GM21367 (cell line): ENCODE results near the gene EZH1.

Experiments
- ATAC-seq: cut with Tn5 transposase; IDR thresholded peaks from one replicate; pipeline ENCODE4 v1.9.1; 2021; ENCODE audit not compliant: unreplicated experiment

EZH1 gene

DNA sequence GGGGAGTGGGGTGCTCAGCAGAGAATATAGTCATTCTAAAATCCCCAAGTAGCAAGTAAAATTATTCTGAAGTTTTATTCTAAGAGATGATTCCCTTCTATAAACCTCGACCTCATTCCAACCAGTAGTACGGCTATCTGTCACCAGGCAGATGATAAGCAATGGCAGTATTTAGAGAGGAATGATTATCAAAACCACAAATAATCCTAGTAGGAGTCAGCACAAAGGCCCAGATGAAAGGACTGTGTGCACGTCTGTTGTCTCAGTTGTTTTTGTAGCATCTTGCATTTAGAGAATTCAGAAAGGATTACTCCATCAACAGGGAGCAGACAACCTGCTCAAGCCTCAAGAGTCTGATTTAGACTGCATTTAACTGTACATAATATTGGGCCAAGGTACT is 21.2 kb downstream of the EZH1 start:
- no peak for ATAC-seq

GRCh38 chr17:42720996-42721583 is 23.8 kb downstream of the EZH1 start:
- no peak for ATAC-seq

GRCh38 chr17:42709561-42709960 is 35.3 kb downstream of the EZH1 start:
- ATAC-seq, result no peak

GRCh38 chr17:42708588-42708987 is 36.3 kb downstream of the EZH1 start:
- no peak for ATAC-seq

DNA sequence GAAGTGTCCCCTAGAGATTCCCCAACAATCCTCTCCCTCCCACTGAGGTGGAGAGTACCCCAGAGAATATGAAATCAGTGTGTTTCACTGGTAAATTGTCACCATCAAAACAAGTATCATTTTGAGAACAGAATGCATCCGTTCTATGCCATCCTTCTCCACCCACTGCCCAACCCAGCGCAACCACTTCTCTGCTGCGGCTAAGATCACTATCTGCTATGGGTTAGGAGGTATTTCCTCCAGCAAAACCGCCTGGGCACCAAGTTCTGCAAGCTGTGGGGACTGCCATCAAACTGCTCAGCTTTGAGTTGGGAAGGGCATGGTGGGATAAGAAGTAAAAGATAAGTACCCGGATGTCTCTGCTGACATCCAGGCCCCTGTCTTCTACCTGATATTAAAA is 38.1 kb downstream of the EZH1 start:
- ATAC-seq, result no peak

DNA sequence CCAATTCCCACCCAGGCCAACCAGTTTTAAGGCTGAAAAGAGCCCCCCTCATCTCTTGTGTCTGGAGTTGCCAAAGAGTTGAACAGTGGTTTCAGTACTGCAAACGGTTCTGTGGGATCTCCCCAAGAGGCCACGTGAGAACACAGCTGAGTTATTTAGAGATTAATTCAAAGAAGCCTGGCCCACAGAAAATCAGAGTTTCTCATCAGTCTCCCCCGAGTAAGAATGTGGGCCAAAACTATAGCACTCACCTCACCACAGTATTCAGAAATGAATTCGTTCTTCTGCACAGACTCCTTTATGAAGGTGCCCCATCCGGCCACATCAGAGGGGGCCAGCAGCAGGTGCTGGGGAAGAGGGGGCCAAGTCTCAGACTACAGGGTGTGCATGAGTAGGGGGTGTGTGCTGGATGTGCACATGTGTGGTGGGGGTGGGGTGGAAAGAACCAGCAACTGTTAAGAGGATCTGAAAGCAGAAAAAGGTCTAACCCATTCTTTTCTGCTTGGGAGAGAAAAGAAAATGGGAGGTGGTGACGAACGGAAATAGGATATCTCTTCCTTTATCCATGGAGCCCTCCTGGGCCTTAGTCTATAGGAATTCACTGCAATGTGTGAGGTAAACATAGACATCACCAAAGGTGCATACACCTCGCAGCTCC is 39.9 kb downstream of the EZH1 start:
- peak; percentile 68 for ATAC-seq

GRCh38 chr17:42704490-42704836 is 40.4 kb downstream of the EZH1 start:
- no peak for ATAC-seq

- ATAC-seq, result no peak
Measured at GRCh38 chr17:42702446-42702845, 42.4 kb downstream of the EZH1 start.

GRCh38 chr17:42700586-42701289 is 44.1 kb downstream of the EZH1 start:
- no peak for ATAC-seq

GRCh38 chr17:42699415-42699740 is 45.5 kb downstream of the EZH1 start:
- ATAC-seq, result no peak

- ATAC-seq, result no peak
Measured at GRCh38 chr17:42698736-42699414, 46.0 kb downstream of the EZH1 start.

- ATAC-seq, result no peak
Measured at GRCh38 chr17:42697108-42697811, 47.6 kb downstream of the EZH1 start.

GRCh38 chr17:42695500-42695899 is 49.3 kb downstream of the EZH1 start:
- ATAC-seq, result no peak

GRCh38 chr17:42694524-42694923 is 50.3 kb downstream of the EZH1 start:
- no peak for ATAC-seq

DNA sequence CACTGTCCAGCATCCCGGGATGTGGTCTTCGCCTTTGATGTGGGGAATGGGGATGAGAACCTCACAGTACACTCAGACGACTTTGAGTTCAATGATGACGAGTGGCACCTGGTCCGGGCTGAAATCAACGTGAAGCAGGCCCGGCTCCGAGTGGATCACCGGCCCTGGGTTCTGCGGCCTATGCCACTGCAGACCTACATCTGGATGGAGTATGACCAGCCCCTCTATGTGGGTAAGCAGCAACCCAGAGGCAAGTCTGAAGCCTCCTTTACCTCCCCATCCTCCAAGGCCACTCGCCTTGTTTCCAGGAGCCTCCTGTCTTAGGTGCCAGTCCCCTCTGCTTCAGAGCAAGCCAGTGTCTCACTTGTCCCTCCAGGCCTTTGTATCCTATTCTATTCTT is 52.4 kb downstream of the EZH1 start:
- no peak for ATAC-seq

- no peak for ATAC-seq
Measured at GRCh38 chr17:42691021-42691545, 53.8 kb downstream of the EZH1 start.

DNA sequence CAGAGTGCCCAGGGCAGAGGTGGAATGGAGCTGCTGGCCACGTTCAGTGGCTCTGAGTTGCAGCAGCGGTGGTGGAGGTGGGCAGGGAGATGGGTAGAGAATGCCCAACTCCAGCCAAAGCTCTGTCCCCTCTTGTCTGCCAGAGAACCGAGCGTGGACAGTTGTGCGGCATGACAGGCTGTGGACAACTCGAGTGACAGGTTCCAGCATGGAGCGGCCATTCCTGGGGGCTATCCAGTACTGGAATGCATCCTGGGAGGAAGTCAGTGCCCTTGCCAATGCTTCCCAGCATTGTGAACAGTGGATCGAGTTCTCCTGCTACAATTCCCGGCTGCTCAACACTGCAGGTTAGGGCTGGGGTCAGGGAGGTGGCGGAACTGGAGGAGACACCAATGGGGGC is 54.2 kb downstream of the EZH1 start:
- ATAC-seq, result no peak

- ATAC-seq, result no peak
Measured at GRCh38 chr17:42687707-42688320, 57.0 kb downstream of the EZH1 start.

GRCh38 chr17:42686520-42687128 is 58.2 kb downstream of the EZH1 start:
- no peak for ATAC-seq

- no peak for ATAC-seq
Measured at GRCh38 chr17:42685831-42686230, 59.0 kb downstream of the EZH1 start.
